ENCODE results near the gene PTTG1. TPM values are rescaled to one million over a fixed set of nuclear protein-coding genes. Genes with fewer than 3 reads are reported as not detected.

PTTG1 gene
- 194 to 300 TPM (median 218 TPM) in 5 replicates for total RNA-seq (2022; extraction: Qiagen RNA extraction; ENCODE audit: low read depth)

GRCh38 chr5:160421625-160422258 is at the start of gene PTTG1:
PTTG1 (plus strand) TSS chr5:160421855; CDS start chr5:160422313, 458 bp downstream.

DNA sequence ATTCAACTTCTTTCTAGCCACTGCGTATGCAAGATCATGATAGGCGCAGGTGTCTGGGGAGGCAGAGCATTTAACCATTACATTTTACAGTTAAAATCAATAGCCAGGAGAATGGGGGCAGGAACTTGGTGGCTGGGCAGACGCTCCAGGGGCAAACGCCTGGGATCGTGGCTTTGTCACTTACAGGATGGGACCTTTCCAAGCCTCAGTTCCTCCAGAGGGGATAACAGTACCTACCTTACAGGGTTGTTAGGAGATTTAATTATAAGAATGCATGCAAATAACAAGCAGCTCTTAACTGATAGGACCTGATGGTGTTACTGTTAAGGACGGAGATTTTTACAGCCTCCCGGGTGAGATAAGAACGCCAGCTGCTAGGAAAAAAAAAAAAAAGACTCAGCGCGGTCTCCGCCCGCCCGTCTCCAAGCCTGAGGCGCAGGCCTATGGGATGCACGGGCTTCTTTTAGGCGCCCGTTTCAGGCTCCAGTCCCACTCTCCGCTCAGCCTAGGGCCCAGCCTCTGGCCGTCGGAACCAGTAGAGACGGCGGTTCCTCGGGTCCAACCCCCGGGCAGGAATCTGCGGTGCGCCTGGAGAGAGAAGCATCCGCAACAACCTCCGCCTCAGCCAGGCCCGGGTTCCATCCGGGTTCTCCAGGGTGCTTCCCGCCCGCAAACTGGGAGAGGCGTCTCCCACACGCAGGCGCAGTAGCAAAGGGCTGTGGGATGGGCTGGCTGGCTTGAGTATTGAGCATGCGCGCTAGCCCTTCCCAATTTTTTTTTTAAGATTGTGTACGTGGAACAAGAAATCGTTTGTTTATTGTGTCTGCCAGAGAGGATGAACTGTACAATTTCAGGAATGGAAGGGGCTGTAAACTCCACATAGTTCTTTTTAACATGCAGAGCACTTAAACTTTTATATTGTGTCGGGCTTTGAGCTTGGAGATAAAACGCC is 22.0 kb upstream of the PTTG1 start, which contains the start of gene FAM200C:
FAM200C (minus strand) TSS at position 653 of the 952 bp plus-strand sequence. CDS start 4,564 bp downstream, outside the sequence.

GRCh38 chr5:160418561-160419457 is 2.8 kb upstream of the PTTG1 start, which contains the start of gene SLU7:
SLU7 (minus strand) TSS chr5:160419081; CDS start chr5:160415294, 3,787 bp downstream.

Other genes with a start within 250 kb of the PTTG1 start
- gene FABP6, start 192.3 kb upstream of the PTTG1 start, total RNA-seq (2022; extraction: Qiagen RNA extraction; ENCODE audit: low read depth), result 0.57 to 1.0 TPM (median 0.85 TPM) in 5 replicates
- 11.2 to 14.0 TPM (median 12.4 TPM) in 5 replicates for gene CCNJL, start 109.3 kb upstream of the PTTG1 start, total RNA-seq (2022; extraction: Qiagen RNA extraction; ENCODE audit: low read depth)
- gene C1QTNF2, start 51.2 kb upstream of the PTTG1 start, total RNA-seq (2022; extraction: Qiagen RNA extraction; ENCODE audit: low read depth), result 0.07 to 0.19 TPM (median 0.11 TPM) in 3 of 5 replicates, not detected in the others
- 1.3 to 2.7 TPM (median 2.5 TPM) in 5 replicates for gene FAM200C, start 21.8 kb upstream of the PTTG1 start, total RNA-seq (2022; extraction: Qiagen RNA extraction; ENCODE audit: low read depth)
- gene SLU7, start 2.8 kb upstream of the PTTG1 start, total RNA-seq (2022; extraction: Qiagen RNA extraction; ENCODE audit: low read depth), result 41.7 to 66.1 TPM (median 52.3 TPM) in 5 replicates

Measured in A549 treated with DMSO at 1 μM for 4 hours (cell line).